GM12875 (cell line): Measurements from ENCODE around the gene USP34.

Experiments used
- H3K4me3 ChIP-seq: one replicate; pipeline ENCODE4 v1.5.1; 2011; ENCODE audit warnings: low read depth, low read length, control low read depth
- TF ChIP-seq, protein P1 (sequence below): IDR thresholded peaks from 2 replicates; pipeline ENCODE4 v1.5.1; 2011; ENCODE audit warnings: low read depth, mild to moderate bottlenecking, control low read depth, inconsistent platforms, low read length, moderate library complexity, borderline replicate concordance; ENCODE audit not compliant: insufficient read depth

Gene USP34, protein sequence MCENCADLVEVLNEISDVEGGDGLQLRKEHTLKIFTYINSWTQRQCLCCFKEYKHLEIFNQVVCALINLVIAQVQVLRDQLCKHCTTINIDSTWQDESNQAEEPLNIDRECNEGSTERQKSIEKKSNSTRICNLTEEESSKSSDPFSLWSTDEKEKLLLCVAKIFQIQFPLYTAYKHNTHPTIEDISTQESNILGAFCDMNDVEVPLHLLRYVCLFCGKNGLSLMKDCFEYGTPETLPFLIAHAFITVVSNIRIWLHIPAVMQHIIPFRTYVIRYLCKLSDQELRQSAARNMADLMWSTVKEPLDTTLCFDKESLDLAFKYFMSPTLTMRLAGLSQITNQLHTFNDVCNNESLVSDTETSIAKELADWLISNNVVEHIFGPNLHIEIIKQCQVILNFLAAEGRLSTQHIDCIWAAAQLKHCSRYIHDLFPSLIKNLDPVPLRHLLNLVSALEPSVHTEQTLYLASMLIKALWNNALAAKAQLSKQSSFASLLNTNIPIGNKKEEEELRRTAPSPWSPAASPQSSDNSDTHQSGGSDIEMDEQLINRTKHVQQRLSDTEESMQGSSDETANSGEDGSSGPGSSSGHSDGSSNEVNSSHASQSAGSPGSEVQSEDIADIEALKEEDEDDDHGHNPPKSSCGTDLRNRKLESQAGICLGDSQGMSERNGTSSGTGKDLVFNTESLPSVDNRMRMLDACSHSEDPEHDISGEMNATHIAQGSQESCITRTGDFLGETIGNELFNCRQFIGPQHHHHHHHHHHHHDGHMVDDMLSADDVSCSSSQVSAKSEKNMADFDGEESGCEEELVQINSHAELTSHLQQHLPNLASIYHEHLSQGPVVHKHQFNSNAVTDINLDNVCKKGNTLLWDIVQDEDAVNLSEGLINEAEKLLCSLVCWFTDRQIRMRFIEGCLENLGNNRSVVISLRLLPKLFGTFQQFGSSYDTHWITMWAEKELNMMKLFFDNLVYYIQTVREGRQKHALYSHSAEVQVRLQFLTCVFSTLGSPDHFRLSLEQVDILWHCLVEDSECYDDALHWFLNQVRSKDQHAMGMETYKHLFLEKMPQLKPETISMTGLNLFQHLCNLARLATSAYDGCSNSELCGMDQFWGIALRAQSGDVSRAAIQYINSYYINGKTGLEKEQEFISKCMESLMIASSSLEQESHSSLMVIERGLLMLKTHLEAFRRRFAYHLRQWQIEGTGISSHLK (N-terminal part only)

DNA sequence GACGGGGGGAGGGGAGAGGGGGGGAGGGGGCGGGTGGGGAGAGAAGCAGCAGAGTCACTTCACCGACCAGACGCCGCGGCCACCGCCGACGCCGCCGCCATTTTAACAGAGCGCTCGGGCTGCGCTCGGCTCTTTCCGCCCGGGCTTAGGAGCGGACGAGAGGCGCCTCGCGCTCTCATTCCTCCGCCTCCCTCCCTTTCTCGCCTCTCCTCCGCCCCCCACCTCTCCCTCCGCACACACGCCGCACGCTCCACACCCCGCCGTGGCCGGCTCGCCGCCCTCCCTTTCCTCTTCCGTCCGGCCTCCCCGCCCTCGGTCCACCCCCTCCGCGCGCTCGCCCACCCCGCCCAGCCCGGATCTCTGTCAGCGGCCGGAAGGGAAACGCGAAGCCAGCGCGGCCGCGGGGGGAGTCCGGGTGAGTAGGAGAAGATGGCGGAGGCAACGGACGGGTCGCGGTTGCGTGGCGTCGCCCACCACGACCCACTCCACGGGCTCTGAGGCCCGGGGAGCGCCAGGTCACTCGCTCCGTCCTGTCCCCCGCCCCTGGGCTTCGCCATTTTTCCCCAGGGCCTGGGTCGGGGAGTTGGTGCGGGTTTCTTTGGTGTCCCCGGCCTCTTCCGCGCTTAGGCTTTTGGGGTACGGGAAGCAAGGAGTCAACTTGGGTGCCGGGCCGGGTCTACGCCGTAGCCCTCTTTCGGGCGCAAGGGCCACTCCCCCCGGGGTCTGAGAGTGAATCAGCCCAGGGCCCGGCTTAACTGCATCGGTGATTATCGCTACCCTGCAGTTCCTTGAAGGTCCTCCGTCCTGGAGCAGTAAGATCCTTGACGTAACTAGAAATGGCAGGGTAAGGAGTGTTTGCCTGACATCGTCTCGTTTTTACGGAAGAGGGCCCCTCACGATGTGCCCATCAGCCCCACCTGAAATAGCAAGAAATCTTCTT, at the start of gene USP34:
Gene USP34 (minus strand): TSS at position 123 of the 940 bp plus-strand sequence. CDS start 395 bp downstream, outside the sequence.
- H3K4me3 ChIP-seq = peak within 1 kb of the TSS; percentile 96
- TF ChIP-seq, protein P1, sequence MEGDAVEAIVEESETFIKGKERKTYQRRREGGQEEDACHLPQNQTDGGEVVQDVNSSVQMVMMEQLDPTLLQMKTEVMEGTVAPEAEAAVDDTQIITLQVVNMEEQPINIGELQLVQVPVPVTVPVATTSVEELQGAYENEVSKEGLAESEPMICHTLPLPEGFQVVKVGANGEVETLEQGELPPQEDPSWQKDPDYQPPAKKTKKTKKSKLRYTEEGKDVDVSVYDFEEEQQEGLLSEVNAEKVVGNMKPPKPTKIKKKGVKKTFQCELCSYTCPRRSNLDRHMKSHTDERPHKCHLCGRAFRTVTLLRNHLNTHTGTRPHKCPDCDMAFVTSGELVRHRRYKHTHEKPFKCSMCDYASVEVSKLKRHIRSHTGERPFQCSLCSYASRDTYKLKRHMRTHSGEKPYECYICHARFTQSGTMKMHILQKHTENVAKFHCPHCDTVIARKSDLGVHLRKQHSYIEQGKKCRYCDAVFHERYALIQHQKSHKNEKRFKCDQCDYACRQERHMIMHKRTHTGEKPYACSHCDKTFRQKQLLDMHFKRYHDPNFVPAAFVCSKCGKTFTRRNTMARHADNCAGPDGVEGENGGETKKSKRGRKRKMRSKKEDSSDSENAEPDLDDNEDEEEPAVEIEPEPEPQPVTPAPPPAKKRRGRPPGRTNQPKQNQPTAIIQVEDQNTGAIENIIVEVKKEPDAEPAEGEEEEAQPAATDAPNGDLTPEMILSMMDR = no peak

DNA sequence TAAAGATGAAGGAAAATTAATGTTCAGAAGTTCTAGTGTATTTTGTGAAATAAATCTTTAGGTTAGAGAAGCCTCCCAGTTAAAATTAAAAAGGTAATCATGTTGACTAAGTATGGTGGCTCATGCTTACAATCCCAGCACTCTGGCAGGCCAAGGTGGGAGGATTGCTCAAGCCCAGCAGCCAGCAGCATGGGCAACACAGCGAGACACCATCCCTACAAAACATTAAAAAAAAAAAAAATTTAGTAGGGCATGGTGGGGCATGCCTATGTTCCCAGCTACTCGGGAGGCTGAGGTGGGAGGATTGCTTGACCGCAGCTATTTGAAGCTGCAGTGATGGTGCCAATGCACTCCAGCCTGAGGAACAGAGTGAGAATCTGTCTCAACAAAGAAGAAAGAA, 49.4 kb upstream of the USP34 start:
- H3K4me3 ChIP-seq = no peak overlapping the region
- TF ChIP-seq, protein P1 = no peak

DNA sequence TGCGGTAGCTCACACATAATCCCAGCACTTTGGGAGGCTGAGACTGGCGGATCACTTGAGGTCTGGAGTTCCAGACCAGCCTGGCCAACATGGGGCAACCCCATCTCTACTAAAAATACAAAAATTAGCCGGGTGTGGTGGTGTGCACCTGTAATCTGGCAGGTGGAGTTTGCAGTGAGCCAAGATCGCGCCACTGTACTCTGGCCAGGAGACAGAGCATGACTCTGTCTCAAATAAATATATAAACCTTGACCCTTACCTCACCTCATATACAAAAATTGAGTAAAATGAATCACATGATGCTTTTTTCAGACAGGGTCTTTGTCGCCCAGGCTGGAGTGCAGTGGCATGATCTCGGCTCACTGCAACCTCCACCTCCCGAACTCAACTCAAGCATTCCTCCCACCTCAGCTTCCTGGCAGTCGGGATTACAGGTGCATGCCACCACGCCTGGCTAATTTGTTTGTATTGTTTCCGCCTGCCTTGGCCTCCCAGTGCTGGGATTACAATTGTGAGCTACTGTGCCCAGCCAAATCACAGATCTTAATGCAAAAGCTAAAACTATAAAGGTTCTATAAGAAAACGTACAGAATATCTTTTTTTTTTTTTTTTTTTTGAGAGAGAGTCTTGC, 42.0 kb upstream of the USP34 start:
- no peak overlapping the region for H3K4me3 ChIP-seq

DNA sequence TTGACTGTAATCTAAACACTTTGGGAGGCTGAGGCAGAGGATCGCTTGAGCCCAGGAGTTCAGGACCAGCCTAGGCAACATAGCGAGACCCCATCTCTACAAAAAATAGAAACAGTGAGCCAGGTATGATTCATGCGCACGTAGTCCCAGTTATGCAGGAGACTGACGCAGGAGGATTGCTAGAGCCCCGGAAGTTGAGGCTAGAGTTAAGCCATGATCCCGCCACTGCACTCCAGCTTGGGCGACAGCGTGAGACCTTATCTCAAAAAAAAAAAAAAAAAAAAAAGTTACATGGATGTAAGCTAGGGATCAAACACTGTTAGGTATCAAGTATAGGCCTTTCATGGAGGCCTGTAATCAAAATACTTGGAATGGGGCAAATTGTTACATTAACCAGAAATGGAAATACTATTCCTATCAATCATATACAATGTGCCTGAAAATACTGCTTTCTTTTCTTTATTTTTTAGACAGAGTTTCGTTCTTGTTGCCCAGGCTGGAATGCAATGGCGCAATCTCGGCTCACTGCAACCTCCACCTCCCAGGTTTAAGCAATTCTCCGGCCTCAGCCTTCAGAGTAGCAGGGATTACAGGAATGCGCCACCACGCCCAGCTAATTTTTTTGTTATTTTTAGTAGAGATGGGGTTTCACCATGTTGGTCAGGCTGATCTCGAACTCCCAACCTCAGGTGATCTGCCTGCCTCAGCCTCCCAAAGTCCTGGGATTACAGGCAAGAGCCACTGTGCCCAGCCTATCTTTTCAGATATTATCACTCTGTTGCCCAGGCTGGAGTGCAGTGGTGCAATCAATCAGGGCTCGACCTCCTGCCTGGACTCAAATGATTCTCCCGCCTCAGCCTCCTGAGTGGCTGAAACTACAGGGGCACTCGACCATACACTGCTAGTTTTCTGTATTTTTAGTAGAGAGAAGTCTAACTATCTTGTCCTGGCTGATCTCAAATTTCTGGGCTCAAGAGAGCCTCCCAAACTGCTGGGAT, 40.1 kb upstream of the USP34 start:
- no peak overlapping the region for H3K4me3 ChIP-seq
- TF ChIP-seq, protein P1 = no peak

More for the DNA sequence above, 42.0 kb upstream of the USP34 start:
- TF ChIP-seq, protein P1 = no peak

DNA sequence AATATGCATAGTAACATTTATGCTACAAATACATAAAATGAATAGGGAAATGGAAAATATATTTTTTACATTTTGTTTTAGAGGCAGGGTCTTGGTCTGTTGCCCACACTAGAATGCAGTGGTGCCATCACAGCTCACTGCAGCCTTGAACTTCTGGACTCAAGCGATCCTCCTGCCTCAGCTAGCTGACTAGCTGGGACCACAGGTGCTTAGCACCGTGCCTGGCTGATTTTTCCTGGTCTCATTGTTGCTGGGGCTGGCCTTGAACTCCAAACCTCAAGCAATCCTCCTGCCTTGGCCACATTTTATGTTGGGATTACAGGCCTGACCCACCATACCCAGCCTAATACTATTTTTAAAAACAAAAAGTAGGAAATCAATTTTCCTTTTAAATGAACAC, 34.1 kb upstream of the USP34 start:
- TF ChIP-seq, protein P1 = no peak
- H3K4me3 ChIP-seq = no peak overlapping the region
